GM03348 (cell line): ENCODE data around the gene LMBR1L.
A peak's percentile ranks its signal among the peaks of the same experiment; 100 is the strongest.

Experiments
- DNase-seq: peaks from one replicate; pipeline ENCODE4 v3.0.0; 2012; ENCODE audit warnings: low spot score

LMBR1L gene

GRCh38 chr12:49052451-49053208, 58.0 kb downstream of the LMBR1L start:
- no peak for DNase-seq

GRCh38 chr12:49051777-49052438, 58.7 kb downstream of the LMBR1L start:
- DNase-seq, result no peak

- DNase-seq, result no peak
Measured at GRCh38 chr12:49051373-49051764, 59.3 kb downstream of the LMBR1L start.

DNA sequence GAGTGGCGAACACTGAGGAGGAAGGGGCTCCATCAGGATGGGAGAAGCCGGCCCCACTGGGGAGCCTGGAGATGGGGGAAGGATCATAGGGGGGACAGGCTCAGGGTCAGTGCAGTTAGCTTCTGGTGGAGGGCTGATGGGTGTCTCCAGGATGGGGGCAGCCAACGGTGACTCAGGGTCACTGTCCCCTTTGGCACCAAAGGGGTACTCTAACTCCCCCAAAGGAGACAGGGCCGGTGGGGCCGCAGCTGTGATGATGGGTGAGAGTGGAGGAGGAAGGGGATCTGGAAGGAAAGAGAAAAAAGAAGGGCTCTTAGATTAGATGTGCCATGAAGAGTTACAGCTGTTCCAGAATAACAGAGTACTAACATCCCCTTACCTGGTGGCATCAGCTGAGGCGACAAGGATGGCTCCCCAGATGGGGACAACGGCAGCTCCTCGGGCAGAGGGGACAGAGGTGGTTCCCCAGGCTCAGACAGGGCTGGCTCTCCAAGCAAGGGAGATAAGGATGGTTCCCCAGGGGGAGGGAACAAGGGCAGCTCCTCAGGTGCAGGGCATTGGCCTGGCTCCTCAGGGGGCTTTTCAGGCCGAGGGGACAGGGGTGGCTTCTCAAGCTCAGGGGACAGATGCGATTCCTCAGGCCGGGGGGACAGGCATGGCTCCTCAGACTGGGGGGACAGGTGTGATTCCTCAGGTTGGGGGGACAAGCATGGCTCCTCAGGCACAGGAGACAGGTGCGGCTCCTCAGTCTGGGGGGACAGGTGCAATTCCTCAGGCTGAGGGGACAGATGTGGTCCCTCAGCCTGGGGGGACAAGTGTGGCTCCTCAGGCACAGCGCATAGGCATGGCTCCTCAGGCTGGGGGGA, 59.9 kb downstream of the LMBR1L start:
- DNase-seq, result no peak

GRCh38 chr12:49049566-49050224, 61.0 kb downstream of the LMBR1L start:
- DNase-seq, result peak; percentile 53

DNA sequence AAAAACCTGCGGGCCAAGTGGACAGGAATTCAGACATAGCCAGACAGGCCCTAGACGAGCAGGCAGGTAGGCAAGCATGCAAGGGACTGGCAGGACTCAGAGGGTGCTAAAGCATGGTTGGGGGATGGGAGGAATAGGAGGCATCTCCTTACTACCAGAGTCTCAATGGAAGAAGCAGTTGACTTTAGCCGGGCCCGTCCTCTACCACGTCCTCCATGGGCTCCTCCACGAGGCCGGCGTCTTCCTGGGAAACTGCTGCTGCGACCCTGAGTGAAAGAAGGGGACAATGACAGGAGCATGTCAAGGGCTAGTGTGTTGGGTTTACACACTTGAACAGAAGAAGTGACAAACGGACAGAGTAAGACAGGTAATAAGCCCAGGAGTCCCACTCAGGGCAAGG, 61.7 kb downstream of the LMBR1L start:
- DNase-seq, result no peak
